SK-N-SH treated with all-trans-retinoic acid at 6 μM for 48 hours (cell line): Measurements from ENCODE around the gene PLA2G4B.

Experiments
- ARNTL ChIP-seq: fragments of 450-650 bp; formaldehyde crosslinking; IDR thresholded peaks from 2 replicates; pipeline ENCODE4 v1.5.0; 2020; ENCODE audit warnings: low read depth, mild to moderate bottlenecking, moderate library complexity, borderline replicate concordance
- CREB5 ChIP-seq: fragments of 250-450 bp; sonication (Bioruptor Pico); IDR thresholded peaks from 2 replicates; pipeline ENCODE4 v1.5.1; 2020; ENCODE audit warnings: low read depth, mild to moderate bottlenecking, moderate library complexity
- GLIS3 ChIP-seq: fragments of 250-450 bp; sonication (Bioruptor Pico); IDR thresholded peaks from 2 replicates; pipeline ENCODE4 v1.5.0; 2020; ENCODE audit warnings: mild to moderate bottlenecking, moderate library complexity
- ISL1 ChIP-seq: fragments of 250-450 bp; sonication (Bioruptor Pico); IDR thresholded peaks from 2 replicates; pipeline ENCODE4 v2.1.2; 2022; ENCODE audit warnings: mild to moderate bottlenecking, moderate library complexity
- SNAI2 ChIP-seq: fragments of 250-450 bp; sonication (Bioruptor Pico); IDR thresholded peaks from 2 replicates; pipeline ENCODE4 v1.5.0; 2020; ENCODE audit warnings: mild to moderate bottlenecking, moderate library complexity
- TOX ChIP-seq: fragments of 250-450 bp; sonication (Bioruptor Pico); IDR thresholded peaks from 2 replicates; pipeline ENCODE4 v1.8.0; 2021; ENCODE audit warnings: mild to moderate bottlenecking, moderate library complexity, borderline replicate concordance
- ZNF70 ChIP-seq: fragments of 450-650 bp; formaldehyde crosslinking; IDR thresholded peaks from 2 replicates; pipeline ENCODE4 v1.5.0; 2020; ENCODE audit warnings: mild to moderate bottlenecking, moderate library complexity
- ZNF8 ChIP-seq: fragments of 450-650 bp; formaldehyde crosslinking; IDR thresholded peaks from 2 replicates; pipeline ENCODE4 v1.5.0; 2020; ENCODE audit warnings: mild to moderate bottlenecking, moderate library complexity
- TF ChIP-seq, protein P1 (sequence below): fragments of 250-450 bp; sonication (Bioruptor Pico); IDR thresholded peaks from 2 replicates; pipeline ENCODE4 v1.8.0; 2020; ENCODE audit warnings: mild to moderate bottlenecking, moderate library complexity, borderline replicate concordance
- TF ChIP-seq, protein P2 (sequence below): fragments of 250-450 bp; sonication (Bioruptor Pico); IDR thresholded peaks from 2 replicates; pipeline ENCODE4 v1.8.0; 2021; ENCODE audit warnings: low read depth, mild to moderate bottlenecking, moderate library complexity, borderline replicate concordance

DNA sequence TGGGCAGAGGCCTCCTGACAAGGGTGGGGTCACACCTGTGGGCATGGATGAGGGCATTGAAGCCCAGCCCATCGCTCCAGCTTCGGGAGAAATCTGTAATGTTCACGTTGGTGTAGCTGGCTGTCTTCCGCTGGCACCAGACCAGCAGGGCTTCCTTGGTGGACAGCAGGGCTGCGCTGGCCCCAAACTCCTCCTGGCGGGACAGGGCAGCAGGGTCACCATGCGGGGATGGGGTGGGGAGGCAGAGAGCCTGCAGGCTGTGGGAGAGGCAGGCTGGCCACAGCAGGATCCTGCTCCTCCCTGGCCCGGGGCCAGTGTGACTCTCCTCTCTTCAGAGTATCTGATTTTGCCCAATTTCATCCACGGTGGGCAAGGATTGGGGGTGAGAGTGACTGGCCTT is 49.2 kb downstream of the PLA2G4B start:
- TF ChIP-seq, protein P1, sequence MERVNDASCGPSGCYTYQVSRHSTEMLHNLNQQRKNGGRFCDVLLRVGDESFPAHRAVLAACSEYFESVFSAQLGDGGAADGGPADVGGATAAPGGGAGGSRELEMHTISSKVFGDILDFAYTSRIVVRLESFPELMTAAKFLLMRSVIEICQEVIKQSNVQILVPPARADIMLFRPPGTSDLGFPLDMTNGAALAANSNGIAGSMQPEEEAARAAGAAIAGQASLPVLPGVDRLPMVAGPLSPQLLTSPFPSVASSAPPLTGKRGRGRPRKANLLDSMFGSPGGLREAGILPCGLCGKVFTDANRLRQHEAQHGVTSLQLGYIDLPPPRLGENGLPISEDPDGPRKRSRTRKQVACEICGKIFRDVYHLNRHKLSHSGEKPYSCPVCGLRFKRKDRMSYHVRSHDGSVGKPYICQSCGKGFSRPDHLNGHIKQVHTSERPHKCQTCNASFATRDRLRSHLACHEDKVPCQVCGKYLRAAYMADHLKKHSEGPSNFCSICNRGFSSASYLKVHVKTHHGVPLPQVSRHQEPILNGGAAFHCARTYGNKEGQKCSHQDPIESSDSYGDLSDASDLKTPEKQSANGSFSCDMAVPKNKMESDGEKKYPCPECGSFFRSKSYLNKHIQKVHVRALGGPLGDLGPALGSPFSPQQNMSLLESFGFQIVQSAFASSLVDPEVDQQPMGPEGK, result no peak
- TF ChIP-seq ZNF70 (CRISPR knock-in tag) (no peak), ZNF8 (no peak), ISL1 (no peak), SNAI2 (CRISPR knock-in tag) (no peak), ARNTL (CRISPR knock-in tag) (no peak), GLIS3 (CRISPR knock-in tag) (no peak), TOX (no peak), CREB5 (no peak)
- TF ChIP-seq, protein P2, sequence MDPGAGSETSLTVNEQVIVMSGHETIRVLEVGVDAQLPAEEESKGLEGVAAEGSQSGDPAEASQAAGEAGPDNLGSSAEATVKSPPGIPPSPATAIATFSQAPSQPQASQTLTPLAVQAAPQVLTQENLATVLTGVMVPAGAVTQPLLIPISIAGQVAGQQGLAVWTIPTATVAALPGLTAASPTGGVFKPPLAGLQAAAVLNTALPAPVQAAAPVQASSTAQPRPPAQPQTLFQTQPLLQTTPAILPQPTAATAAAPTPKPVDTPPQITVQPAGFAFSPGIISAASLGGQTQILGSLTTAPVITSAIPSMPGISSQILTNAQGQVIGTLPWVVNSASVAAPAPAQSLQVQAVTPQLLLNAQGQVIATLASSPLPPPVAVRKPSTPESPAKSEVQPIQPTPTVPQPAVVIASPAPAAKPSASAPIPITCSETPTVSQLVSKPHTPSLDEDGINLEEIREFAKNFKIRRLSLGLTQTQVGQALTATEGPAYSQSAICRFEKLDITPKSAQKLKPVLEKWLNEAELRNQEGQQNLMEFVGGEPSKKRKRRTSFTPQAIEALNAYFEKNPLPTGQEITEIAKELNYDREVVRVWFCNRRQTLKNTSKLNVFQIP (CRISPR knock-in tag), result no peak
